ENCODE results near the gene ZNF12. TPM values are rescaled to one million over a fixed set of nuclear protein-coding genes. Genes with fewer than 3 reads are reported as not detected.
A peak's percentile ranks its signal among the peaks of the same experiment; 100 is the strongest.
"Not testable (repeated sequence)": the region's sequence is repeated elsewhere in the genome, so short reads cannot be mapped to it uniquely, and the experiment has no call there.

The ZNF12 gene
- total RNA-seq, 2 donors from 2014 or later, result 13.0 to 22.7 TPM

DNA sequence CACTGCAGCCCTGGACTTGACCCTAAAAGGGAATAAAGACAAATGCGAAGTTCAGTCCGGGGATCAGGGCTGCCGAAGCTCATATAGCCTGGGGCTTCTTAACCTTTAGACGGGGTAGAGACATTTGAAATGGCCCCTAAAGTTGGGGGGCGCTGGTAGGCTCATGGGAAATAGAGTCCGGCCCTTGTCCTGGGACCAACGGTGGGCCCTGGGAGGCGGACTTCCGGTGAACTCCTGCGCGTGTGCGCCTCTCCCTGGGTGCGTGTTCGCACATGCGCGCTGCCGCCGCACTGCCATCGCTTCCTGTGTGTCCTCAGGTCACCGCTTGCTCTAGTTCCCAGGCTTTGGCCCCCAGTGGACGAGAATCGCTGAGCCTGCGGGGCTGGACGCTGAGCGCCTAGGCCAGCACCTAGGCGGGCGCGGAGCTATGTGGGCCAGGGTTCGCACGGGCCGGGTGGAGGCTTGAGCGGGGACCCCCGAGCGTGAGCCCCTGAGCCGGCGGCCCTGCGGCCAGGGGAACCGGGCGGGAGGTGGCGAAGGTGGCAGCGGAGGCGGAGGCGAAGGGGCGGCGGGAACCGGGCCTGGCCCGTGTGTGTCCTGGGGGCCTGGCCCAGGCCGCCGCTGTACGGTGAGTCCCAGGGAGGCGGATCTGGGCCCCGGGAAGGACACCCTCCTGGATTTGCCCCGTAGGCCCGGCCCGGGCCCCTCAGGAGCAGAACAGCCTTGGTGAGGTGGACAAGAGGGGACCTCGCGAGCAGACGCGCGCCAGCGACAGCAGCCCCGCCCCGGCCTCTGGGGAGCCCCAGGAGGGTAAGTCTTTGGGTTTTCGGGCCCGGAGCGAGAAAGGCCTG lies 23.0 kb upstream of the ZNF12 start:
- Histone ChIP-seq H3K27me3 (no peaks in the 10 kb centered on the region), H3K36me3 (replicated peaks in 1 of 2; ENCODE audit: insufficient read depth in 1 of 2, low read depth in 2 of 2) (no peaks in the 10 kb centered on the region), H3K4me3 (peak overlapping the region; percentile 55 to 69), H3K9me3 (no peaks in the 10 kb centered on the region), H3K27ac (peak overlapping the region; percentile 34 to 86 (median 74)), H3K4me1 (peaks cover 15% of the 10 kb centered on the region)
- TF ChIP-seq, protein P1, sequence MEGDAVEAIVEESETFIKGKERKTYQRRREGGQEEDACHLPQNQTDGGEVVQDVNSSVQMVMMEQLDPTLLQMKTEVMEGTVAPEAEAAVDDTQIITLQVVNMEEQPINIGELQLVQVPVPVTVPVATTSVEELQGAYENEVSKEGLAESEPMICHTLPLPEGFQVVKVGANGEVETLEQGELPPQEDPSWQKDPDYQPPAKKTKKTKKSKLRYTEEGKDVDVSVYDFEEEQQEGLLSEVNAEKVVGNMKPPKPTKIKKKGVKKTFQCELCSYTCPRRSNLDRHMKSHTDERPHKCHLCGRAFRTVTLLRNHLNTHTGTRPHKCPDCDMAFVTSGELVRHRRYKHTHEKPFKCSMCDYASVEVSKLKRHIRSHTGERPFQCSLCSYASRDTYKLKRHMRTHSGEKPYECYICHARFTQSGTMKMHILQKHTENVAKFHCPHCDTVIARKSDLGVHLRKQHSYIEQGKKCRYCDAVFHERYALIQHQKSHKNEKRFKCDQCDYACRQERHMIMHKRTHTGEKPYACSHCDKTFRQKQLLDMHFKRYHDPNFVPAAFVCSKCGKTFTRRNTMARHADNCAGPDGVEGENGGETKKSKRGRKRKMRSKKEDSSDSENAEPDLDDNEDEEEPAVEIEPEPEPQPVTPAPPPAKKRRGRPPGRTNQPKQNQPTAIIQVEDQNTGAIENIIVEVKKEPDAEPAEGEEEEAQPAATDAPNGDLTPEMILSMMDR (IDR thresholded peaks at IDR 0.05), result peak in 3 of 7 experiments; percentile 9 to 25 (median 15)
- peak in 2 of 3 donors; percentile 67 to 70 for TF ChIP-seq POLR2A (IDR thresholded peaks at IDR 0.05)
- peak; percentile 99 for ATAC-seq
- 1 to 8% methylated on average over 4 to 64 of the region's 66 CpGs for WGBS, 2 donors
- DNase-seq, result peak; percentile 92 to 96 (median 94)
- intact Hi-C loops (cut with DNase I), result no loop called here

DNA sequence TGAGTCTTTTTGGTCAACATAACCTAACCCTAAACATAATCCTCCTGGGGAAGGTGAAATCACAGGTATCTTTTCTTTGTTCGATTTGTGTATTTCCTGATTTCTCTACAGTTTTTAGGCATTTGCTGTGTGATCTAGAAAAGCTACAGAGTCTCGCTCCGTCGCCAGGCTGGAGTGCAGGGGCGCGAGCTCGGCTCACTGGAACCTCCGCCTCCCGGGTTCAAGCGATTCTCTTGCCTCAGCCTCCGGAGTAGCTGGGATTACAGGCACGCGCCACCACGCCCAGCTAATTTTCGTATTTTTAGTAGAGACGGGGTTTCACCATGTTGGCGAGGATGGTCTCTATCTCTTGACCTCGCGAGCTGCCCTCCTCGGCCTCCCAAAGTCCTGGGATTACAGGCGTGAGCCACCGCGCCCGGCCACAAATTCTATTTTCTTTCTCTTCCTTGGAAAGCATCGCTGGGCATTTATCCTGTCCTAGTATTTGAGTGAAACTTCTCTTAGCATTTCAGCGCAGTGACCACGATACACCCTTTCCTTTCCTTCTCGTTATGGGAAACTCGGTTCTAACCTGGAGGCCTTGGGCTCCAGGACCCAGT lies 22.2 kb upstream of the ZNF12 start:
- H3K27ac ChIP-seq, result peak overlapping the region in 3 of 4 donors; percentile 70 to 86 (median 79)
- ATAC-seq; H3K27me3 ChIP-seq; DNase-seq; H3K9me3 ChIP-seq; intact Hi-C loops (cut with DNase I); H3K36me3 ChIP-seq (replicated peaks in 1 of 2; ENCODE audit: insufficient read depth in 1 of 2, low read depth in 2 of 2): not testable (repeated sequence)
- WGBS, 2 donors, result 53 to 58% methylated on average over 29 of the region's 29 CpGs
- H3K4me3 ChIP-seq, result peak overlapping the region in 1 of 2 donors; percentile 69
- H3K4me1 ChIP-seq, result peaks cover 15% of the 10 kb centered on the region

DNA sequence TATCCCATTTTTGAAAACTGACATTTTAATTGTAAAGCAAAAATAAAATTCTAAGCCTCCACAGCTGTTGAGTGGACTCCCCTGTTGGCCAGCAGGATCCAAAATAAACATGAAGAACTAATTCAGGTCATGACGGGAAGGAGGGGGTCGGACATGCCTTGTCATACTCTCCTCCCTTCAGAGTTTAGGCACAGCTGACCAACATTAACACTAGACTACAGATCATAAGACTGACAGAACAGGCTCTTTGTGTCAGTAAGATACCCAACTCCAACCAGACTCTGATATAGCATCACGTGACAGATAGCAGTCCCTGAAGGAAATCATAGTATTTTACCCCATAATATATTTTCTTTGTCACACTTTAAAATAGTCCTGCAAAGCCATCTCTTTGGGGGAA lies 20.9 kb upstream of the ZNF12 start:
- peaks cover 15% of the 10 kb centered on the region for H3K4me1 ChIP-seq
- intact Hi-C loops (cut with DNase I), result no loop called here
- no peaks in the 10 kb centered on the region for H3K9me3 ChIP-seq
- no peaks in the 10 kb centered on the region for H3K36me3 ChIP-seq (replicated peaks in 1 of 2; ENCODE audit: insufficient read depth in 1 of 2, low read depth in 2 of 2)
- WGBS, 2 donors, result 69 to 77% methylated on average over 3 of the region's 3 CpGs
- ATAC-seq (no peak), DNase-seq (no peak)
- no peak overlapping the region for H3K27ac ChIP-seq
- no peak for TF ChIP-seq POLR2A (IDR thresholded peaks at IDR 0.05)
- TF ChIP-seq, protein P1 (IDR thresholded peaks at IDR 0.05), result no peak
- H3K27me3 ChIP-seq, result no peaks in the 10 kb centered on the region
- no peak overlapping the region for H3K4me3 ChIP-seq

DNA sequence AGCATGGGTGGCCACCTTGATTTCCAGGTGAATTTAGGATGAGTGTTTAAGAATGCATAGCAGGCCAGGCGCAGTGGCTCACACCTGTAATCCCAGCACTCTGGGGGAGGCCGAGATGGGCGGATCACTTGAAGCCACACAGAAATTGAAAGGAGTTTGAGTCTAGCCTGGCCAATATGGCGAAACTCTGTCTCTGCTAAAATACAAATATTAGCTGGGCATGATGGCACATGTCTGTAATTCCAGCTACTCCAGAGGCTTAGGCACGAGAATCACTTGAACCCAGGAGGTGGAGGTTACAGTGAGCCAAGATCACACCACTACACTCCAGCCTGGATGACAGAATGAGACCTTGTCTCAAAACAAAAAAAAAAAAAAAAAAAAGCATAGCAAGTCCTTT lies 19.6 kb upstream of the ZNF12 start:
- H3K4me1 ChIP-seq, result peaks cover 13% of the 10 kb centered on the region
- ATAC-seq; H3K9me3 ChIP-seq; H3K4me3 ChIP-seq; DNase-seq; intact Hi-C loops (cut with DNase I); H3K27me3 ChIP-seq; H3K27ac ChIP-seq; H3K36me3 ChIP-seq (replicated peaks in 1 of 2; ENCODE audit: insufficient read depth in 1 of 2, low read depth in 2 of 2): not testable (repeated sequence)
- WGBS, 2 donors, result 82 to 87% methylated on average over 5 of the region's 5 CpGs

DNA sequence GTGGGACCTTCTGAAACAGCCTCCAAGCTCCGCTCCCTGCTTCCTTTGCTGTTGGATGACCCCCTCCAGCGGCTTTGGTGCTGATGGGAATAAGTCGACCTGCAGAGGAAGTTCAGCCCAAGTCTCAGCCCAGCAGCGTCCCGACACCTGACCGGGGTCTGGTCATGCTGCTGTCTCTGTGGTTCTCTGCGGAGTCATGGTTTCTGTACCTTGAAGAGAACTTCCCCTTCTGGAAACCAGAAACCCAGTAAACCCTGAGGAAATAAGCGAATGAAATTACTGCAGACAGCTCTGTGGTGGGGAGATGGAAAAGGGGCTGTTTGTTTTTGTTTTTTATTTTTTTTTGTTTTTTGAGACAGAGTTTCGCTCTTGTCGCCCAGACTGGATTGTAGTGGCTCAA lies 18.3 kb upstream of the ZNF12 start:
- Histone ChIP-seq H3K36me3 (replicated peaks in 1 of 2; ENCODE audit: insufficient read depth in 1 of 2, low read depth in 2 of 2) (no peaks in the 10 kb centered on the region), H3K27me3 (no peaks in the 10 kb centered on the region), H3K4me3 (no peak overlapping the region), H3K4me1 (peaks cover 5% of the 10 kb centered on the region), H3K27ac (no peak overlapping the region), H3K9me3 (no peaks in the 10 kb centered on the region)
- 63 to 65% methylated on average over 7 to 10 of the region's 10 CpGs for WGBS, 2 donors
- intact Hi-C loops (cut with DNase I), result no loop called here
- DNase-seq (no peak), ATAC-seq (no peak)
- no peak for TF ChIP-seq POLR2A (IDR thresholded peaks at IDR 0.05)
- TF ChIP-seq, protein P1 (IDR thresholded peaks at IDR 0.05), result no peak

DNA sequence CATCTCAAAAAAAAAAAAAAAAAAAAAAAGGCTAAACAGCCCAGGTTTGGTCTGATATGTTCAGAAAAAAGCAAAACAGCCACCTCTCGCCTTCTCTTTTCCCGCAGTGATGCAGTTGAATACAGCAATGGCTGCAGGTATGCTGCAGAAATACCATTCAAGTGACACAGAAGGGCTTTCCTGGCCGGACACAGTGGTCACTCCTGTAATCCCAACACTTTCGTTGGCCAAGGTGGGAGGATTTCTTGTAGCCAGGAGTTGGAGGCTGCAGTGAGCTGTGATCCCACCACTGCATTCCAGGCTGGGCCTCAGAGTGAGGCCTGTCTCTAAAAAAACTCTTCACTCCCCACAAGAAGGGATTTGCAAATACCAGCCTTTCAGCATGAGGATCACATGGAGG lies 17.6 kb upstream of the ZNF12 start:
- H3K4me3 ChIP-seq; H3K36me3 ChIP-seq (replicated peaks in 1 of 2; ENCODE audit: insufficient read depth in 1 of 2, low read depth in 2 of 2); H3K9me3 ChIP-seq; ATAC-seq; DNase-seq; H3K4me1 ChIP-seq; H3K27me3 ChIP-seq; intact Hi-C loops (cut with DNase I); H3K27ac ChIP-seq: not testable (repeated sequence)
- WGBS, 2 donors, result 60 to 63% methylated on average over 4 of the region's 4 CpGs
